ENCODE results near the gene MBD6.
"Not testable (repeated sequence)": the region's sequence is repeated elsewhere in the genome, so short reads cannot be mapped to it uniquely, and the experiment has no call there.

DNA sequence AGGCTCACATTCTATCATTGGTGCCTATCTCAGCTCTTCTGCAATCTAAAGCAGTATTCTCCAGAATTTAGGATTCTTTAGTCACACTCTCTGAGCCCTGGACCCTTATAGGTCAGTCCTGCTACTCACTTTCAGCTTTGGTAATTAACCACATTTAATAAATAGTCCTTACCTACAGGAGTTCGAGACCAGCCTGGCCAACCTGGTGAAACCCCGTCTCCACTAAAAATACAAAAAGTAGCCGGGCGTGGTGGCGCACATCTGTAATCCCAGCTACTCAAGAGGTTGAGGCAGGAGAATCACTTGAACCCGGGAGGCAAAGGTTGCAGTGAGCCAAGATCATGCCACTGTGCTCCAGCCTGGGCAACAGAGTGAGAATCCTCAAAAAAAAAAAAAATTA, 8.9 kb upstream of the MBD6 start:
- TF ChIP-seq, protein P1, sequence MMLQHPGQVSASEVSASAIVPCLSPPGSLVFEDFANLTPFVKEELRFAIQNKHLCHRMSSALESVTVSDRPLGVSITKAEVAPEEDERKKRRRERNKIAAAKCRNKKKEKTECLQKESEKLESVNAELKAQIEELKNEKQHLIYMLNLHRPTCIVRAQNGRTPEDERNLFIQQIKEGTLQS (CRISPR knock-in tag; IDR thresholded peaks at IDR 0.05), result not testable (repeated sequence)
- not testable (repeated sequence) for TF ChIP-seq ZNF883 (CRISPR knock-in tag; IDR thresholded peaks at IDR 0.05; ENCODE audit: not compliant biosample characterization); ZNF790 (CRISPR knock-in tag; IDR thresholded peaks at IDR 0.05; ENCODE audit: borderline replicate concordance)

Data from HepG2 (cell line).